Measurements from ENCODE around the gene DLX4.

The DLX4 gene

DNA sequence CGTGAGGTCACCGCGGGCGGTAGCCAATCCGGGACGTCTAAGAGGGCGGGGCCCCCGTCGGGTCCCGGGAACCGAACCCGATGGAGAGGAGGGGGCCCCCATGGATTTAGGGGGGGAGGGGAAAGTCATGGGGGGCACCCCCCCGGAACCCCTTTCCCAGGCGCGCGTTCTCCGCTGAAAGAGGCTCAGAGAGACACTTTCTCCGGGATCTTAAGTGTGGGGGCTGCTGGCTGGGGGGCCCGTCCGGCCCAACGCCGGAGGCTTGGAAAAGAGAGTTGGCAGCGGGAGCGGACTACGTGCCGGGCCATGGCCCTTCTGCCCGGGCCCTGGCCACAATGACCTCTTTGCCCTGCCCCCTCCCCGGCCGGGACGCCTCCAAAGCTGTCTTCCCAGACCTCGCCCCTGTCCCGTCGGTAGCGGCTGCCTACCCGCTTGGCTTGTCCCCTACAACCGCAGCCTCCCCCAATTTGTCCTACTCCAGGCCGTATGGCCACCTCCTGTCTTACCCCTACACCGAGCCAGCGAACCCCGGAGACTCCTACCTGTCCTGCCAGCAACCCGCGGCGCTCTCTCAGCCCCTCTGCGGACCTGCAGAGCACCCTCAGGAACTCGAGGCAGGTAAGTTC is at the start of gene DLX4:
Gene DLX4, plus strand, starts transcription at position 57 of the 626 bp plus-strand sequence. Its CDS starts 279 bp downstream, at position 336.
- intact Hi-C loops (cut with DNase I), result no loop called here

GRCh38 chr17:49920030-49920769 is 48.8 kb upstream of the DLX4 start:
- no peak for DNase-seq

More for the DNA sequence above, at the start of gene DLX4:
- DNase-seq, result peak in 1 of 10 donors; percentile 75

GRCh38 chr17:49922095-49922494 is 46.9 kb upstream of the DLX4 start:
- DNase-seq, result no peak
- intact Hi-C loops (cut with DNase I), result no loop called here

More at GRCh38 chr17:49920030-49920769, 48.8 kb upstream of the DLX4 start:
- intact Hi-C loops (cut with DNase I), result no loop called here

GRCh38 chr17:49924116-49924515 is 44.9 kb upstream of the DLX4 start:
- DNase-seq, result no peak
- intact Hi-C loops (cut with DNase I), result no loop called here

DNA sequence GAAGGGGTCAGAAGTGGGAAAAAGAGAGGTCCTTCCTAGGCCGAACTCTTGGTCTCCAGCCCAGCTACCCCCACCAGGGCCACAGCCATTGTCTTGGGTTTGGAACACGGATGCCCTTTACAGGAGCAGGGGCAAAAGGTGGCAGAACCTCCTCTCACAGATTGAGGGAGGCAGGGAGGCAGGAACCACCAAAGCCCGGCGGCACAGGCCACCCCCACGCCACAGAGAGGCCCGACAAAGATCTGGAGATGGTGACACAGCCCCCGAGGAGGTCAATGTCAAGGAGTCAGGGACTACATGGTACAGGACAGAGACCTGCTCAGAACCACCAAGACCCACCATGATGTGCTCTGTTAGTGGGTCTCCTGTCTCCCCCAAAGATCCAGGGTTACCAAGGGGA is 44.4 kb upstream of the DLX4 start:
- intact Hi-C loops (cut with DNase I), result no loop called here
- no peak for DNase-seq

DNA sequence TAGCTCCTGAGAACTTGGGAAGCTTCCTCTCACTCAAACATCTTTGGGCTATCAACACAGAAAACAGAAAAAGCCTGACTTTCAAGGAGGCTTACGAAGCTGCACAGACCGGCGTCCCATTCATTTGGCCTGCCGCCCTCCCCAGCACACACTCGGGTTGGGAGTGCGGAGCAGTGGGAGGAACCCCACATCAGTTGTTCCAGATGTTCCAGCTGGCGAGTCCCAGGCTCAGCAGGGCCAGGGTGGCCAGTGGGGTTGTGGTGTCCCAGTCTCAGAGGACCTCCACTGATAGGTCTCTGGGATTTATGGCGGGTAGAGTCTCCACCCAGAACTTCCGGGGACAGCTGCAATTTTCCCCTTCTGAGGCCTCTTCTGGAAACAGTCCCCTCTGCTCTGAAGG is 43.1 kb upstream of the DLX4 start:
- intact Hi-C loops (cut with DNase I), result no loop called here
- DNase-seq, result no peak

DNA sequence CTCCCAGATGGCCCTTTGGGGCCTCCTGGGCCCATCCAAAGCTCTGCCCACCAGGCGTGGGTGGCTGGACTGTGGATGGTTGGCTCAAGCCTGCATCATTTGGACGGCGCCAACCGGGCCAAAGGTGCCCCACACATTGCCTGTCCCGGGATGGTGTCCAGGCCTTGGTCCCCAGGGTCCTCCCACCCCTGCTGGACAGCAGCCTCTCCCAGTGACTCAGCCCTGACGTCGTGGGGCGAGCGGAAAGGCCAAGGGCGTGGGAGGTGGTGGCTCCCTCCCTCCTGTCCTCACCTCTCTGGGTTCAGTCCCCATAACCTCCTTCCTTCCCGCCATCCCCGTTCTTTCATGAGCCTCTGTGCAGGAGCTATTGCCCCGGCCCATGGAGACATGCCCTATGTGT is 42.1 kb upstream of the DLX4 start:
- DNase-seq, result no peak
- intact Hi-C loops (cut with DNase I), result no loop called here

DNA sequence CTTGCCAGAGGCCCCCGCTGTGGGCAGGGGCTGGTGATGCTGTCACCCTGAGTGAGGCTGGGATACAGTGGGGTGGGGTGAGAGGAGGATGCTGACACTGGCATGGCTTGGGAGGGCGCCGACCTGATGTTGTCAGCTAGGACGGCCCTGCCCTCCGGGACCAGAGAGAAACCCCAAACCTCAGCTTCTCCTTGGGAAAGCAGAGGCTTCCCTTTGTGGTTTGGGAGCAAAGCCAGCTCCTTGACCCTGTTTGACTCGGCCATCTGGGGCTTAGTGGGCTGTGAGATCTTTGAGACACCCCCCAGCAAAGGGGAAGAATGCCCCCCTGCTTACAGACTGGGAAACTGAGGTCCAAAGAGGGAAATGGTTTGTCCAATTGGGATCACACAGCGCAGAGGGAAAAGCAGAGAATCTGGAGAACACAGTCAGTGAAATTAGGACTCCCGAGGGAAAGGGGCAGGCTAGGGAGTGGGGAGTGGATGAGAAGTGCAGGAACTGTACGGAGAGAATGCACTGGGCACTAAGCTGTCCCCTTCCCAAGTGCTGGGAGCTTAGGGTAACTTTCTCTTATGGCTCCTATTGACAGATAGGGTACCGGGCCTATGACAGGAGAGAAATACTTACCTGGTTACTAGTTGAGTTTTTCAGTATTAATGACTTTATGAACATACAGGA is 40.7 kb upstream of the DLX4 start:
- DNase-seq, result no peak
- intact Hi-C loops (cut with DNase I), result no loop called here

DNA sequence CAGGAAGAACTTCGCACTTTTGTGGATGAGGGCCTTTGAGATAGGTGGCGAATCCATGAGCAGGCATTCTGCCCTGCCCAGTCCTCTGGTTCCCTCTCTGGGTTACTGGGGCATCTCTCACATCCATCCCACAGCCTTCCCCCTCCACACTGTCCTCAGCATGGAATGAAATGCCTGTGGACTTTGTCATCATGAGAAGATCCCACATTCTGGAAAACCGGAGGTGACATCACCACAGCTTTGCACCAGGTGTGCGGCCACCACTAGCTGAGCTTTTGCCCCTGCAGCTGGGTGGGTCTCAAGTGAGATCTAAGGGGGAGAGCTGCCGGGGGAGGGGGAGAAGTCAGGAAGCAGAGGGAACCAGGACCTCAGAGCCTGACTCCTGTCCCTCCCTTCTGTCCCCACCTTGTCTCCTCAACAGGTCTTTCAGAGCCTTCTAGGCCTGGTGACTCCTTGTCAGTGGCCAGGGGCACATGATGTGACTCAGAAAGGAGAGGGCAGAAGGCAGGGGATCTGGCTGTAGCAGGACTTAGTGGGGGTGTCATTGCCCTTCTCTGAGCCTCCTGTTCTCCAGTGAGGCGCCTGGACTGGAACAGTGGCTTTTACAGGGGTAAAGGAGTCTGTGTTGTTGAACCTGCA is 40.0 kb upstream of the DLX4 start:
- no peak for DNase-seq
- intact Hi-C loops (cut with DNase I), result no loop called here

DNA sequence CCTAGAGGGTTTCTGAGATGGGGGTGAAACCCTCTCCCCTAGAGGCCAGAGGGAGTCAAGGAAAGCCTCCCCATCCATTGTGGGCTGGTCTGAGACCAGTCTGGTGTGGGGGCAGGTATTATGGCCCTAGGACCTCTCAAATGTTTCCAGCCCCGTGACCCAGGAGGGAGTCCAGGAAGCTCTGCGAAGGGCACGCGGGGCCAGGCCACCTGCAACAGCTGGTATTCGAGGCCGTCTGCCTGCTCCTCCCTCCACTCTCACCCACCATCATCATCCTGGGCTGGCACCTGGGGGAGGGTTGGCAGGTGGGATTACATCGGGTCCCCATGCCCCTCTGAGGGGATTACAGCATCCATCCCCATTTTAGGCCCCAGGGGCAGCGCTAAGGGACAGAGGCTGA is 38.1 kb upstream of the DLX4 start:
- intact Hi-C loops (cut with DNase I), result no loop called here
- DNase-seq, result no peak

GRCh38 chr17:49931416-49932137 is 37.4 kb upstream of the DLX4 start:
- no peak for DNase-seq
- intact Hi-C loops (cut with DNase I), result no loop called here

GRCh38 chr17:49932138-49932723 is 36.8 kb upstream of the DLX4 start:
- intact Hi-C loops (cut with DNase I), result no loop called here
- no peak for DNase-seq

DNA sequence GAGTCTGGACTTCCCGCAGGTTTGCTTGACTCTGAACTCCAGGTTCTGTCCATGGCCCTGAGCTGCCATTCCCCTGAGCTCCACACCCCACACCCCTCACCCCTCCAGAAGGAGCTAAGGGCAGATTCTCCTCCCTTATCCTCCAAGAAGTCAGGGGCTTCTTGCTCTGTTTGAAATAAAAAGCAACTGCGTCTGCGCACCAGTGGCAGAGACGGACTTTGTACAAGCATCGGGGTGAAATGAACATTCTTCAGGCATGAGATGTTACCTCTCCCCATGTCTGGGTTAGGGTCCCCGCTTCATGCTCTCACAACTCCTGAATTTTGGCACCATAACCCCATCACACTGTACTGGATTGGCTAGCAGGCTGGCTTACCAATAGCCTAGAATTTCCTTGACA is 36.1 kb upstream of the DLX4 start:
- DNase-seq, result no peak
- intact Hi-C loops (cut with DNase I), result no loop called here

DNA sequence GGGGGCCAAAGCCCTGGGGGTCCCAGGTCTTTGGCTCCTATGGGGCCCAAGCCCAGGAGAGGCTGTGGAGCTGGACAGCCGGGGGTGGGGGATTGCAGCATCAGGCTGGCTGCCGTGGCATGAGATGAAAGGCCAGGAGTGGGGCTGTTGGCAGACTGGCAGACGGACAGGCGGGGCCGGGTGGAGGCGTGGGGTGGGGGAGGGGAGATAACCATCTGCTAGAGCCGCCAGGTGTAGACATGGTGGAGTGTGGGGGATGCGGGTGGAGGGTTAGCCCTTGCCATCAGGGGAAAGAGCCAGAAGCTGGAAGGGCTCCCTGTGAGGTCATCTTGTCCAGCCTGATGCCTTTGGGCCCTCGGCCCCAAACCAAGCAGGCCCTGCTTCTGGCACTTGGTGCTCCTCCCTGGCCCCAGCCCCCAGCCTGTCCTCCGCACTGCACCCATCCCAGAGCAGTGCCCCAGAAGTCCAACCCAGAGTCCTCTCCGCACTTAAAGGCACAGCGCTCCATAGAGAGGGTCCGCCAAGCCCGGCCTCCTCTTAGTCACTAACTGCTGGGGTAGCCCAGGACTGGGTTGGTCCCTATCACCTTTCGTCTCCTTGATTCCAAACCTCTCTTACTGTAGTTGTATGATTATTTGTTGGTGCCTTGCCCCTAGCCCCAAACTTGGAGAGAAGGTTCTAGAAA is 33.3 kb upstream of the DLX4 start:
- intact Hi-C loops (cut with DNase I), result no loop called here
- no peak for DNase-seq

DNA sequence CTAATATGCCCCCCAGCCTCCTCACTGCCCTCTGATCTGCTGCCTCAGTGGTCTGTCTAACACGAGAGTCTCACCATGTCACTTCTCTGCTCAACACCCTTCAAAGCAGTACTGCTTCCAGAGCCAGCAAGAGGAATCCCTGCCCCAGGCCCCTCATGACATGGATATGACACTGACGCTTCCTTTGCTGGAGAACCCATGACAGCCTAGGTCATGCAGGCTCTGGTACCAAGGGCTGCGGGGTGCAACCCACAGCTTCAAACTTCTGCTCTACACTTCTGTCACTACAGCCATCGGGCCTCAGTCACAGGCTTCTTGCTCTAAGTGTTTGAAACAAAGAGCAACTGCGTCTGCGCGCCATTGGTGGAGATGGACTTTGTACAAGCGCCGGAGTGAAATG is 32.6 kb upstream of the DLX4 start:
- no peak for DNase-seq
- intact Hi-C loops (cut with DNase I), result no loop called here

DNA sequence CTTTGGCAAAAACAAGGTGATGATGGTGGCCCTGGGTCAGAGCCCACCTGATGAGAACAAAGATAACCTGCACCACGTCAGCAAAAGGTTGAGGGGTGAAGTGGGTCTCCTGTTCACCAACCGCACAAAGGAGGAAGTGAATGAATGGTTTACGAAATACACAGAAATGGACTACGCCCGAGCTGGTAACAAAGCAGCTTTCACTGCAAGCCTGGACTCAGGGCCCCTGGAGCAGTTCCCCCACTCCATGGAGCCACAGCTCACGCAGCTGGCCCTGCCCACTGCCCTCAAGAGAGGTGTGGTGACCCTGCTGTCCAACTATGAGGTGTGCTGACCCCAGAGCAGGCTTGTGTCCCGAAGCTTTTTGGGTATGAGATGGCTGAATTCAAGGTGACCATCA is 29.7 kb upstream of the DLX4 start:
- intact Hi-C loops (cut with DNase I), result no loop called here
- no peak for DNase-seq

DNA sequence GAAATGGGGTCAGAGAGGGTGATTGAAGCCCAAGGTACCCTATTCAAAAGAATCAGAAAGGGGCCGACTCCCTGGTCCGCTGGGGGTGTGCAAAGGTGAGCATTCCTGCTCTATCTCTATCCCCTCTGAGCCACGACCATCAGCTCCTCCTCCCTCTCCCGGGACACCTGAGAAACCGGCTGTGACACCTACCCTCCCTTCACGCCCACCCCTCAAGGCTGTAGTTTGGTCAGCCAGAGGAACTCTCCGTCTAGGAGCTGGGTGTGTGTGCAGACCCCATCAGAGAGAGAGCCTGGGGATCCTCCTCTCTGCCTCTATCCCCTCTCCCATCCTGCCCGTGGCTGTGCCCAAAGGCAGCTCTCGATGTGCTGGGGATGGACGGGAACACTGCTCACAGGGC is 27.6 kb upstream of the DLX4 start:
- intact Hi-C loops (cut with DNase I), result no loop called here
- DNase-seq, result no peak

- no peak for DNase-seq
- intact Hi-C loops (cut with DNase I), result no loop called here
Observed at GRCh38 chr17:49942947-49943346, 26.0 kb upstream of the DLX4 start.

GRCh38 chr17:49944273-49944870 is 24.6 kb upstream of the DLX4 start:
- intact Hi-C loops (cut with DNase I), result no loop called here
- DNase-seq, result no peak

All from posterior cingulate gyrus (tissue), 11 donors.